ENCODE measurements around the gene MAGED2.

- no peak for TF ChIP-seq CTCF (IDR thresholded peaks at IDR 0.05; ENCODE audit: insufficient read depth, low read length, poor library complexity, severe bottlenecking)
- TF ChIP-seq EZH2phosphoT487 (conservative IDR thresholded peaks at IDR 0.05; ENCODE audit: low read length) = no peak
Observed at GRCh38 chrX:54776987-54777672, 30.4 kb upstream of the MAGED2 start.

Data from SU-DHL-6 (cell line).